Activated T-cell treated with anti-CD3 and anti-CD28 coated beads for 48 hours (primary cell): Measurements from ENCODE around the gene PRPF6.

Experiments
- DNase-seq: peaks from one replicate; pipeline ENCODE4 v3.0.0-alpha.2; 2020; ENCODE audit warnings: low read depth

Gene PRPF6

GRCh38 chr20:64035933-64036345 lies 55.0 kb downstream of the PRPF6 start, which contains the start of gene C20orf204:
Gene C20orf204, plus strand, starts transcription at chr20:64036182. Its CDS starts 142 bp downstream, at chr20:64036324.
- no peak for DNase-seq

DNA sequence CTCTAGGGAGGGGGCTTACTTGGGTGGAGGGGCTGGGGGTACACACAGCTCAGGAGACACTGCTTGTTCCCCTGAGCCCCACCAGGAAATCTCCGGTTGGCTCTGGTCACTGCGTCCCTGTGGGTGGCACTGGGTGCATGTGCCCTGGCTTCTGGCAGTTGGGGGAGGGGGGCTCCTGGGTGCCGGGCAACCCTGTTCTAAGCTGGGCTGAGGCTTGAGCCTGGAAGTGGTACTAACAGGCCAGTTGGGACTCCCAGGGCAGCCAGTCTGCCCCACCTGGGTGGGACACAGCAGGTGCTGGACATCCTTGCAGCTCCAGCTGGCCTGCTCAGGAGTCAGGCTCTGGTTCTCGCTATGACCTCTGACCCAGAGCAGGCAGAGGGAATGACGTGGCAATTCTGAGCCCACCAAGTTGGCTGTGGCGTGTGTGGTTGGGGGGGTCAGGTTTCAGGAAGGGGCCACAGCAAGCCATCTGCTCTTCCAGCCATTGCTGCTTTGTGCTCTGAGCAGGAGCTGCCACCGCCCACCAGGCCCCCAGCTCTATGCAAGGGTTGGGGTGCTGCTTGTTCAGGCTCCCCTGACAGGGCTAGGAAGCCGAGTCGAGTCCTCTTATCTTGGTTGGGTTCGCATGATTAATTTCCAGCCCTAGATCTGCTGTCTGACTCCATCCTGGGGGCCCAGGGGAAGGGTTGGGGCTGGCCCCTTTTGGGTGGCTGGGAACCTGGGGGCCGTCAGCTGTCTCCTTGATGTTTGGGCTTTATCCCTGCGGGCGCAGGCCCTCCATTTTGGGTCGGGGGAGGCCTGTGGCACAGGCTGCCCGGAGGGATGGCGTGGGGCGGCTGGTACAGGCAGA lies 55.6 kb downstream of the PRPF6 start:
- peak; percentile 33 for DNase-seq

DNA sequence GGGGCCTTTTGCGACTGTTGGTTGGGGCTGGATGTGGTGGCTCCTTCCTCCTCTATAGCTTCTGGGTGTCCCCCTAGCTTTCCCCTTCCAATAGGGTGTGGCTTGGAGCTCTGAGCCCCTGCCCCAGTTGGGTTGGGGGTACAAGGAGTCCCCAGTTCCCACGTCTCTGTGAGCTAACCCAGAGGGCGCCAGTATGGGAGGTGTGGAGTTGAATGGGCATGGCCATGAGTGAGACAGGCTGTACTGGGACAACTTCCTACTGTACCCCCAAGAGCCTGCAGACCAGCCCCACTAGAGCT lies 56.2 kb downstream of the PRPF6 start:
- DNase-seq = no peak

DNA sequence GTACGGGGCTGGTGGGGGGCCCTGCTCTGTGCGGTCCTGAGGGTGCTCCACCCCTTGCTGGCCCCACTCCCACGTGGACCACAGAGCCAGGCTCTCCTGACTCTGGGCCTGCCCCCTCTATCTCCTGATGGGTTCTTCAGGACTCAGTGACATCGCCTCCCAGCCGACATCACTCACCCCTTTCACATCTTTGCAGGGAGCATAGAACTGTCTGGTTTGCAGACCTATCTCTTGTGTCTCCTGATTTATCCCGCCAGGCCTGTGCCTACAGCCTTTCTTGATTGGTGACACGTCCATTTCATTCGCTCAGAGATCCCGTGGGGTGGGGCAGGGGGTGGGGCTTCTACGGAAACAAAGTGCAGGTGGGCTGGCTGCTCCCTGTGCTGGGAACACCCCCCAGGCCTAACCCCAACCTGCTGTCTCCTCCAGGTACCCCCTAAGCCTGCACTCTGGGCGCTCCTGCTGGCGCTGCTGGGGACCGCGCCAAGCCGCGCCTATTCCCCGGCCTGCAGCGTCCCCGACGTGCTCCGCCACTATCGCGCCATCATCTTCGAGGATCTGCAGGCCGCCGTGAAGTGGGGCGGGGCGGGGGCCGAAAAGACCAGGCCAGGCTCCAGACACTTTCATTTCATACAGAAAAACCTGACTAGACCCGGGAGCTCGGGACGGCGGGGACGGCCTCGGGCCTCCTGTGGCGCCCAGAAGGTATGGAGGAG lies 56.7 kb downstream of the PRPF6 start:
- no peak for DNase-seq

- no peak for DNase-seq
These were observed 57.3 kb downstream of the PRPF6 start for GRCh38 chr20:64038224-64038564.

GRCh38 chr20:64038565-64039292 lies 57.8 kb downstream of the PRPF6 start:
- peak; percentile 80 for DNase-seq

DNA sequence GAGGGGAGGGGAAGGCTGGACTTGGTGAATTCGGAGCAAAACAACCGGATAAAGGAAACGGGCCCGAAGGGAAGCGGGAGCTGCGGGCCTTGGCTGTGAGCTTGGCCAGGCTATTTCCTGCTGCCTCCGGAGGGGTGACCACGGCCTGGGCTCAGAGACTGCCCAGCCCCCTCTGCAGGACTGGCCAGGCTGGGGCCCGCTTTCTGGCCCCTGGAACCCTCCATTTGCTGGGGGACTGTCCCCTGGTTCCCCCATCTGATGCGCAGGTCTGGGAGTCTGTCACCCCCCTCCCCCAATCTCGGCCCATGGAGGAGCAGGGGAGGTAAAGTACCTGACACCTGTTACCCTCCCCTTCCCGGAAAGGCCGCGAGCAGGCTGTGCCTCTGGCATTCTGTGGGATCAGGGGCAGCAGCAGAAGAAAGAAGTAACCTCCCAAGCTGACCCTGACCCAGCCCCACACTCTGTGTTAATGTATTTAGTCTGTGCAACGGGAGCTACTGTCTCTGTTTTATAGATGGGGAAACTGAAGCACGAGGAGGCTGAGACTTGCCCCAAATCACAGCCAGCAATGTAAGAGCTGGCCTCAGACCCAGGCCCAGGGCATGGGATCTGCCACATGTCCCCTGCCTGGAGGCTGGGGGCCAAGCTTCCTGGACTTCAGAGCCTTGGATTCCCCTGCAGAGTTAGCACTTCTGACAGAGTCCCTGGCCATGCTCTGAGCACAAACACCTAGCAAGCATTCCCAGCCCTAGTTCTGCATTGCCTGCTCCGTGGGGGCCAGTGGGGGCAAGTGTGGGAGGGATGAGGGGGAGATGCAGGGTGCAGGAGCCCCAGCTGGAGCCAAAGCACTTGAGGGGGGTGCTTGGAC lies 58.6 kb downstream of the PRPF6 start:
- DNase-seq = no peak

DNA sequence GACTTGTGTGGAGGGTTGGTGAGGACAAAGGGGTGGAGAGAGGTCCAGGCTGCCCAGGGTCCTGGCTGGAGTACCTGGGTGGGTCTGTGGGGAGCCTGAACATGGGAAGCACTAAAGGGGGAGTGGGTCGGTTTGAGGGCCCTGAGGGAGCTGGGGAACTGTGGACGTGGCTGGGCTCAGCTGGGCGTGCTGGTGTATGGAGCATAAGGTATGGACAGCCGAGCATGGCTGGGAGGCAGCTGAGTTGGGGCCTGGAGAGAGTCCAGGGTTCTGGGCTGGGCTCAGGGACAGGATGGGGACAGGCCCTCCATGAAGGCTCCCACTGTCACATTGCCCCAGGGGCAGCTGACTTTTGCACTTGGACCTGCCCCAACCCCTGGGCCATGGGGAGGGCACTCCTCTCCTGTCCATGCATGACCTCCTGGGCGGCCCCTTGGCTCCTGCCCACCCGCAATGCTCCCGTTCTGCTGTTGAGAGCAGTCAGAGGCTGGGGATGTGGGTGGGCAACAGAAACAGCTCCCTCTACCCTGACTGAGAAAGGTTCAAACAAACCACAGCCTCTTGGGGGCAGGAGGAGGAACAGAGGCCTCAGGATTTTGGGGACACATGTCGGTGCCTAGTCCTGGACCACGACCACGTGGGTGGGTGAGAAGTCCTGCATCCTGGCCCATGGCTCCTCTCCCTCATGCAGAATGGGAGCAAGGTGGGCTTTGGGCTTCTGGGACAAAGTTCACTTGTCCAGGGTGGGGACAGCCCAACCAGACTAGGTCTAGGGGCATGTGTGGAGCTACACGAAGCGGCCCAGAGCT lies 59.5 kb downstream of the PRPF6 start:
- DNase-seq = no peak

DNA sequence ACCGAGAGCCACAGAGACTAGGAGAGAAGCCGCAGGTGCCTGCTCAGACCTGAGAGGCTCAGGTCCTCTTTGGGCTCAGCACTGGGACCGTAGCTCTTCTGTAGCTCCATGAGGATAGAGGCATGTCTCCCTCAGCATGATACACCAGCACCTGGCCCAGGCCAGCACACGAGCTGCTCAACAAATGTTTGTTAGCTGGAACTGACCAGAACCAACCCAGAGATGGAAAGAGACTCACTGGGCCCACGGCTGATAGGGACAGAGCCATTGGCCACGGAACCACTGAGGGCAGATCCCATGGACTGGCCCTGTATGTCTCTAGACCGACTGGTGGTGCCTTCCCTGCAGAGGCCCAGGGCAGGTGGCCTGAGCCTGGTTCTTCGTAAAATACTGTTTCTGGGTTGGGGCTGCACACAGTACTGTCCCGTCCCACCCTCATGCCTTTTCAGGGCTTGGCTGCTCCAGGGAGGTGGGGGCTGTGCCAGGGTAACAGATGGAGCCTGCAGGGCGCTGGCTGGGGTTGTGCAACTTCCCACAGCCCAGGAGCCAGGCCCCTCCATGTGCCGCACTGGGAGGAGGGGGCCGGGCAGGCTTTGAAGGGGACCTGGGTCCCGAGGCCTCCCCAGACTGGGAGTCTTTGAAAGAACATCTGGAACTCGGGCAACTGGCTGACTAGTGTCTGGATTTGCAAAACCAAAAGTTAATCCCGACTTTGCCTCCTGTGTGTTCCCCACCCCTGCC lies 60.3 kb downstream of the PRPF6 start:
- no peak for DNase-seq

DNA sequence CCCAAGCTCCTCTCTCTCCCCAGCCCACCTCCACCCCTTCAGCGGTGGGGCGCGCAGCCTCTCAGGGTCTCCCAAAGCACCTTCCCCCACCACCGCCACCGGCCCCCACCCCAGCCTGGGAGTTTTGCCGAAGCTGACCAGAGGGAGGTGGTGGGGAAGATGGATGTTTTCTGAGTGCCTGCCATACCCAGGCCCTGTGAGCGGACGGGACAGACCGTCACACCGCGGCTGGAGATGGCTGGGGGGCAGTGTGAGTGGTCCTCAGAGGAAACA lies 60.8 kb downstream of the PRPF6 start:
- DNase-seq = no peak

DNA sequence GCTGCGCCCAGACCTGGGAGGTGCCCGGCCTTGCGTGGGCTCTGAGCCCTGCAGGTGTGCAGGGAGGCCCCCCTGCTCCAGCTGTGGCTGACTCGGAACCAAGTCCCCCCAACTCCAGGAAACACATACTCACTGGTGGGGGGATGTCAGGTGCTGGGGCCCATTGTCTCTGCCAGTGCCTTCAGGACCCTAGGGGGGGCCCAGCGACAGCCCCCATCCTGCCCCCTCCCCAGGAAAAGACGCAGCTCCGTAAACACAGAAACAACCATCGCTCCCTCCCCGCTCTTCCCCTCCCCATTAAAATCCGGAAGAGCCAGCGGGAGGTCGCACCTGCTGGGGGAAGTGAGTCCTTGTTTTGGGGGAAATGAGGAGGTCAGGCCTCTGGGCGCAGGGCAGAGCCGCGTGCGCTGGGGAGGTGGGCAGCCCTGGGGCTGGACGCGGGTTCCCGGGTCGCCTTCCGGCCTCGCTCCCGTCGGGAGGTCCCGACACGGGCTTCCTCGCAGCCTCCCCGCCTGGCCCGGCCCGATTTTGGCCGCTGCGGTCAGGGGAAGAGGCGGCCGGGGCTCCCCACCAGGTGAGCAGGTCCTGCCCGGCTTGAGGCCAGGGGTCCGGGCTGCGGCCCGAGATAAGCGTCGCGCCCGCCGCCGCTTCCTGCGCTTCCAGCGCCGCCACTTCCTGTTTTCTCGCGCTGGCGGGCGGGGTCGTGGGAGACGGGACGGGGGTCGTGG lies 61.3 kb downstream of the PRPF6 start:
- no peak for DNase-seq

DNA sequence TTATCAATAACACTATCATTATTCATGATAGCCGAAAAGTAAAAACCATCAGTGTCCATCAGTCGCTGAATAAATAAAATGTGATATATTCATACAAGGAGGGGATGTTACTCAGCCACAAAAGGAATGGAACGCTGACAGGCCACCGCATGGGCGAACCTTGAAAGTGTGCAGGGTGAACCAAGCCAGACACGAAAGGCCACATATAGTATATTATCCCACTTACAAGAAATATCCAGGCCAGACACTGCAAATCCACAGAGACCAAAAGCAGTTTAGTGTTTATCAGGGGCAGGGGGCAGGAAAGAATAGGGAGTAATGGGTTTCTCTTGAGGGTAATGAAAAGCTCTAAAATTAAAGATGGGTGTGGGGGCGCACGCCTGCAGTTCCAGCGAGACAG lies 62.8 kb downstream of the PRPF6 start:
- no peak for DNase-seq

- no peak for DNase-seq
These were observed 63.7 kb downstream of the PRPF6 start for GRCh38 chr20:64044484-64045247.

GRCh38 chr20:64045346-64046011 lies 64.5 kb downstream of the PRPF6 start:
- no peak for DNase-seq

- no peak for DNase-seq
These were observed 66.1 kb downstream of the PRPF6 start for GRCh38 chr20:64047046-64047389.

- DNase-seq = no peak
These were observed 67.1 kb downstream of the PRPF6 start for GRCh38 chr20:64047968-64048401.

DNA sequence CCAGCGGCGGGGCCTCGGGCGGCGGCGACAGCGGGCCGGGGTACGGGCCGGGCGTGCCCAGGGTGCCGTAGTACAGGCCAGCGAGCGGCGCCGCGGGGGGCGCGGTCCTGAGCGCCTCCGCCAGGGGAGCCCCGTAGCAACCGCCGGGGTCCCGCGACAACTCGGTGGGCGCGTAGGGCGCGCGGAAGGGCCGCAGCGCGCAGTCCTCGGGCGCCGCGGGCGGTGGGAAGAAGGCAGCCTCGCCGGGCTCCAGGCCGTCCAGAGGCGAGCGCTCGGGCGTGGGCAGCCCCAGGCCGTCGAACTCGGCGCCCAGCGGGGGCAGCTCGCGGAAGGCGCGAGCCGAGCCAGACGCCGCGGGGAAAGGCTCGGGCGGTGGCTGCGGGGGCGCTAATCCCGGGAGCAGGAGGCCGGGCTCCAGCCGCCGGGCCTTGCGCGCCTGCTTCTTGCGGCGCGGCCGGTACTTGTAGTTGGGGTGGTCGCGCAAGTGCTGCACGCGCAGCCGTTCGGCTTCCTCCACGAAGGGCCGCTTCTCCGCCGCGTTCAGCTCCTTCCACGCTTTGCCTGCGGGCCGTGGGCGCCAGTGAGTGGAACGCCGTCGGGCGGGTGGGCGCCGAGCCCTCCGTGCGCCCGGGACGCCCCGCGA lies 67.6 kb downstream of the PRPF6 start:
- no peak for DNase-seq
